Gastroesophageal sphincter (tissue), 4 donors: Measurements from ENCODE around the gene CSNK1G2. TPM values are rescaled to one million over a fixed set of nuclear protein-coding genes. Genes with fewer than 3 reads are reported as not detected.

Experiments
- ATAC-seq: fragments of 150-250 bp; one replicate; pipeline ENCODE4 v1.9.1; 2016; ENCODE audit warnings: mild to moderate bottlenecking, moderate library complexity
- H3K27ac ChIP-seq, 4 donors: fragments of 200-600 bp; sonication (generic) in 3 of 4; 1 replicate in 3 of 4; 2 replicates in 1 of 4; pipeline ENCODE4 v1.5.1; 2016 to 2019
- H3K27me3 ChIP-seq: fragments of 200-600 bp; sonication (generic); one replicate; pipeline ENCODE4 v1.5.1; 2019
- H3K36me3 ChIP-seq, 2 donors: fragments of 200-600 bp; sonication (generic); one replicate each; pipeline ENCODE4 v1.5.1; 2019; ENCODE audit warnings: control low read depth in 1 of 2
- H3K4me1 ChIP-seq, 3 donors: fragments of 200-600 bp; sonication (generic); 1 replicate in 2 of 3; 2 replicates in 1 of 3; pipeline ENCODE4 v1.5.1; 2016 to 2019; ENCODE audit warnings: control low read depth in 2 of 3
- H3K4me3 ChIP-seq, 2 donors: fragments of 200-600 bp; sonication (generic); one replicate each; pipeline ENCODE4 v1.5.1; 2019; ENCODE audit warnings: mild to moderate bottlenecking in 1 of 2, moderate library complexity in 1 of 2
- H3K9me3 ChIP-seq, 3 donors: fragments of 200-600 bp; sonication (generic); one replicate each; pipeline ENCODE4 v1.5.1; 2017 to 2019; ENCODE audit warnings: control low read depth in 2 of 3
- CTCF ChIP-seq, 4 experiments: fragments of 200-600 bp in 2 of 4; fragments of 450-650 bp in 2 of 4; sonication (generic) in 1 of 4; IDR thresholded peaks; one replicate each; pipeline ENCODE4 v1.5.1; 2017 to 2019; ENCODE audit warnings: antibody characterized with exemption in 4 of 4, mild to moderate bottlenecking in 2 of 4, moderate library complexity in 2 of 4
- EP300 ChIP-seq: sonication (generic); formaldehyde crosslinking; IDR thresholded peaks from one replicate; pipeline ENCODE4 v1.6.1; 2017; ENCODE audit warnings: antibody characterized with exemption, mild to moderate bottlenecking
- POLR2A ChIP-seq, 2 donors: fragments of 450-650 bp; IDR thresholded peaks; one replicate each; pipeline ENCODE4 v1.6.1; 2017; ENCODE audit warnings: antibody characterized with exemption in 2 of 2, mild to moderate bottlenecking in 2 of 2, moderate library complexity in 1 of 2
- POLR2AphosphoS5 ChIP-seq: sonication (generic); formaldehyde crosslinking; IDR thresholded peaks from one replicate; pipeline ENCODE4 v1.6.1; 2017; ENCODE audit warnings: antibody characterized with exemption
- WGBS, 2 donors: methylation state at CpG; one replicate each; pipeline ENCODE4 v1.1.5; 2018; ENCODE audit warnings: low coverage in 1 of 2; 5-methylcytosine and 5-hydroxymethylcytosine counted together
- total RNA-seq, 4 donors: library from RNA; depleted of rRNA; stranded (reverse); fragments of >200 nt; gene quantifications; one replicate each; pipeline ENCODE4 v1.1.0, GENCODE V29; 2016

The CSNK1G2 gene
- total RNA-seq, 4 donors from 2014 or later: 40.4 to 57.4 (median 46.2) TPM

- Histone ChIP-seq H3K4me3 (no peak overlapping the region), H3K9me3 (no peaks in the 10 kb centered on the region), H3K27me3 (no peaks in the 10 kb centered on the region), H3K36me3 (peaks cover 0 to 82% of the 10 kb centered on the region in 2 donors), H3K27ac (no peak overlapping the region), H3K4me1 (peaks cover 0 to 6% (median 1%) of the 10 kb centered on the region in 3 donors)
- ATAC-seq: no peak
- TF ChIP-seq EP300 (no peak), CTCF (IDR thresholded peaks at IDR 0.05) (no peak), POLR2AphosphoS5 (no peak), POLR2A (IDR thresholded peaks at IDR 0.05) (no peak)
- 90% methylated on average over 2 of the region's 35 CpGs; no CpG with 5 or more reads in 1 of the 2 donors for WGBS, 2 donors
These were observed 39.3 kb downstream of the CSNK1G2 start for GRCh38 chr19:1980091-1980808.

- TF ChIP-seq EP300: no peak
- TF ChIP-seq POLR2A (IDR thresholded peaks at IDR 0.05): no peak
- TF ChIP-seq POLR2AphosphoS5: no peak
- no peak for TF ChIP-seq CTCF (IDR thresholded peaks at IDR 0.05)
- no peaks in the 10 kb centered on the region for H3K9me3 ChIP-seq
- H3K4me1 ChIP-seq: peaks cover 0 to under 1% (median 0%) of the 10 kb centered on the region in 3 donors
- no CpG with 5 or more reads among the region's 31 CpGs for WGBS, 2 donors
- ATAC-seq: no peak
- no peak overlapping the region for H3K4me3 ChIP-seq
- no peaks in the 10 kb centered on the region for H3K27me3 ChIP-seq
- peaks cover 0 to 82% of the 10 kb centered on the region in 2 donors for H3K36me3 ChIP-seq
- no peak overlapping the region for H3K27ac ChIP-seq
These were observed 39.8 kb downstream of the CSNK1G2 start for GRCh38 chr19:1980809-1981181.

GRCh38 chr19:1981253-1981652 lies 40.3 kb downstream of the CSNK1G2 start:
- 100% methylated on average over 1 of the region's 20 CpGs; no CpG with 5 or more reads in 1 of the 2 donors for WGBS, 2 donors
- H3K4me1 ChIP-seq: no peaks in the 10 kb centered on the region

DNA sequence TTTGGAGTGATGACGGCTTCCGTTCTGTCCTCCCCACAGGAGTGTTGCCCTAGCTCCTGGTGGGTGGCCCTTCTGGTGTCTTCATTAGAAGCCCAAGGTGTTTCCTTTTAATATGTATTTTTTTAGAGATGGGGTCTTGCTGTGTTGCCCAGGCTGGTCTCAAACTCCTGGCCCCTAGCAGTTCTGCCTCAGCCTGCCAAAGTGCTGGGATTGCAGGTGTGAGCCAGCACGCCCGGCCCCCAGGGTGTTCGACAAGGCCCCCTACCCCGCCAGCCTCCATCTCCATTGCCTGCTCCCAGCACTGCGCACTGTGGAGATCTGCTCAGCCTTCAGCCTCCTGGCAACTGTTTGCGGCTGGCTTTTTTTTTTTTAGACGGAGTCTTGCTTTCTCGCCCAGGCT lies 43.4 kb downstream of the CSNK1G2 start:
- no peaks in the 10 kb centered on the region for H3K9me3 ChIP-seq
- whole genome bisulfite sequencing, 2 donors: 82 to 96% methylated on average over 2 to 4 of the region's 10 CpGs
- no peak overlapping the region for H3K4me3 ChIP-seq
- no peak for ATAC-seq
- TF ChIP-seq POLR2AphosphoS5 (no peak), EP300 (no peak), CTCF (IDR thresholded peaks at IDR 0.05) (no peak), POLR2A (IDR thresholded peaks at IDR 0.05) (no peak)
- no peaks in the 10 kb centered on the region for H3K4me1 ChIP-seq
- no peak overlapping the region for H3K27ac ChIP-seq
- peaks cover 0 to 93% of the 10 kb centered on the region in 2 donors for H3K36me3 ChIP-seq
- no peaks in the 10 kb centered on the region for H3K27me3 ChIP-seq

More at GRCh38 chr19:1981253-1981652, 40.3 kb downstream of the CSNK1G2 start:
- no peak for ATAC-seq
- TF ChIP-seq POLR2AphosphoS5 (no peak), POLR2A (IDR thresholded peaks at IDR 0.05) (no peak), CTCF (IDR thresholded peaks at IDR 0.05) (no peak)
- Histone ChIP-seq H3K36me3 (peaks cover 0 to 86% of the 10 kb centered on the region in 2 donors), H3K4me3 (no peak overlapping the region), H3K27me3 (no peaks in the 10 kb centered on the region), H3K27ac (no peak overlapping the region), H3K9me3 (no peaks in the 10 kb centered on the region)
